HepG2 (cell line): Measurements from ENCODE around the gene ZNF829. TPM values are rescaled to one million over a fixed set of nuclear protein-coding genes. Genes with fewer than 3 reads are reported as not detected.

Experiments
- ATF4 ChIP-seq, 2 experiments: fragments of 450-650 bp in 1 of 2; sonication (generic) in 1 of 2; formaldehyde crosslinking; IDR thresholded peaks; 2 replicates each; pipeline versions ENCODE4 v1.5.0 to v1.8.0; 2020 to 2022; ENCODE audit warnings: mild to moderate bottlenecking in 1 of 2, missing genetic modification reagents in 1 of 2
- ELF4 ChIP-seq: sonication (generic); formaldehyde crosslinking; IDR thresholded peaks from 2 replicates; pipeline ENCODE4 v1.5.0; 2020; ENCODE audit warnings: missing genetic modification reagents, mild to moderate bottlenecking, moderate library complexity, borderline replicate concordance
- ERF ChIP-seq: IDR thresholded peaks from 2 replicates; pipeline ENCODE4 v1.6.1; 2018; ENCODE audit warnings: missing biosample characterization, missing genetic modification reagents
- HNRNPH1 ChIP-seq: fragments of 200-400 bp; formaldehyde crosslinking; optimal IDR thresholded peaks from 2 replicates; pipeline ENCODE3; 2017; ENCODE audit warnings: mild to moderate bottlenecking, low read depth, low read length
- IRX3 ChIP-seq: sonication (generic); formaldehyde crosslinking; IDR thresholded peaks from 2 replicates; pipeline ENCODE4 v1.8.1; 2023; ENCODE audit warnings: mild to moderate bottlenecking, low read depth, missing genetic modification reagents, borderline replicate concordance
- KLF13 ChIP-seq: sonication (generic); formaldehyde crosslinking; IDR thresholded peaks from 2 replicates; pipeline ENCODE4 v1.4.0; 2020; ENCODE audit warnings: mild to moderate bottlenecking, missing genetic modification reagents
- MAFG ChIP-seq: sonication (generic); formaldehyde crosslinking; IDR thresholded peaks from 2 replicates; pipeline ENCODE4 v1.5.1; 2020; ENCODE audit warnings: mild to moderate bottlenecking, missing genetic modification reagents
- MIXL1 ChIP-seq: IDR thresholded peaks from 2 replicates; pipeline ENCODE4 v1.6.1; 2016
- NFKB2 ChIP-seq: sonication (generic); formaldehyde crosslinking; IDR thresholded peaks from 2 replicates; pipeline ENCODE4 v1.4.0; 2020; ENCODE audit warnings: missing genetic modification reagents, borderline replicate concordance
- RAD51 ChIP-seq: fragments of 450-650 bp; IDR thresholded peaks from 2 replicates; pipeline ENCODE4 v1.6.1; 2016; ENCODE audit warnings: borderline replicate concordance
- RCOR2 ChIP-seq: IDR thresholded peaks from 2 replicates; pipeline ENCODE4 v1.6.1; 2016; ENCODE audit warnings: missing biosample characterization, missing genetic modification reagents
- RELA ChIP-seq: sonication (generic); formaldehyde crosslinking; IDR thresholded peaks from 2 replicates; pipeline ENCODE4 v1.4.0; 2020; ENCODE audit warnings: missing genetic modification reagents
- SKI ChIP-seq: fragments of 450-650 bp; IDR thresholded peaks from one replicate; pipeline ENCODE4 v1.6.1; 2018; ENCODE audit warnings: mild to moderate bottlenecking; ENCODE audit not compliant: partially characterized antibody
- TBX2 ChIP-seq: sonication (generic); formaldehyde crosslinking; IDR thresholded peaks from 2 replicates; pipeline ENCODE4 v1.5.0; 2020; ENCODE audit warnings: missing genetic modification reagents, mild to moderate bottlenecking, borderline replicate concordance
- THAP11 ChIP-seq: IDR thresholded peaks from 2 replicates; pipeline ENCODE4 v1.6.1; 2016; ENCODE audit warnings: missing biosample characterization, missing genetic modification reagents
- TRAFD1 ChIP-seq: sonication (generic); formaldehyde crosslinking; IDR thresholded peaks from 2 replicates; pipeline ENCODE4 v1.5.1; 2020; ENCODE audit warnings: missing genetic modification reagents, mild to moderate bottlenecking, borderline replicate concordance
- ZBED4 ChIP-seq: sonication (generic); formaldehyde crosslinking; IDR thresholded peaks from 2 replicates; pipeline ENCODE4 v1.4.0; 2020; ENCODE audit warnings: missing genetic modification reagents, borderline replicate concordance
- ZFX ChIP-seq: sonication (generic); formaldehyde crosslinking; IDR thresholded peaks from 2 replicates; pipeline ENCODE4 v1.4.0; 2020; ENCODE audit warnings: mild to moderate bottlenecking, low read depth, missing genetic modification reagents, moderate library complexity
- ZGPAT ChIP-seq: IDR thresholded peaks from 2 replicates; pipeline ENCODE4 v1.6.1; 2016; ENCODE audit warnings: mild to moderate bottlenecking
- ZNF180 ChIP-seq: sonication (generic); formaldehyde crosslinking; IDR thresholded peaks from 2 replicates; pipeline ENCODE4 v1.4.0; 2020; ENCODE audit warnings: low read depth, missing genetic modification reagents, borderline replicate concordance
- ZNF282 ChIP-seq: fragments of 450-650 bp; IDR thresholded peaks from 2 replicates; pipeline ENCODE4 v1.6.1; 2018; ENCODE audit not compliant: partially characterized antibody
- ZNF629 ChIP-seq: sonication (generic); formaldehyde crosslinking; conservative IDR thresholded peaks from 2 replicates; pipeline ENCODE4 v1.5.0; 2020; ENCODE audit warnings: missing genetic modification reagents
- ZNF768 ChIP-seq: sonication (generic); formaldehyde crosslinking; IDR thresholded peaks from 2 replicates; pipeline ENCODE4 v1.4.0; 2020; ENCODE audit warnings: missing genetic modification reagents
- polyA plus RNA-seq, 8 experiments: library from polyadenylated mRNA; depleted of rRNA in 3 of 8; stranded (reverse) in 7 of 8; unstranded in 1 of 8; fragments of >200 nt; fragmentation: Illumina TruSeq in 4 of 8; extraction: Trizol in 4 of 8; gene quantifications; 2 replicates each; pipeline versions ENCODE4 v1.2.1 to v1.2.3, GENCODE V29; 2011 to 2016; ENCODE audit warnings: low read depth in 4 of 8, missing spikeins in 1 of 8, mixed read lengths in 1 of 8; ENCODE audit not compliant: insufficient read depth in 1 of 8
- total RNA-seq, 5 experiments: library from RNA; depleted of rRNA; stranded (reverse); fragments of >200 nt; fragmentation: Illumina TruSeq; extraction: Trizol; gene quantifications; 2 replicates each; pipeline ENCODE4 v1.2.3, GENCODE V29; 2016; ENCODE audit warnings: low read depth in 1 of 5

ZNF829 gene
- total and polyA plus RNA-seq, 2 of the 13 experiments (the other 11 are each of a cell fraction or from before 2014, with no cell fraction given), result 0.15 to 0.86 TPM

GRCh38 chr19:36850559-36851442, 65.3 kb downstream of the ZNF829 start, which contains the start of gene ZNF345 (continued):
- TF ChIP-seq ZFX, result peak; percentile 79
- TF ChIP-seq RCOR2 (CRISPR knock-in tag), result no peak
- TF ChIP-seq ZNF282, result no peak
- TF ChIP-seq RELA (CRISPR knock-in tag), result no peak
- TF ChIP-seq TRAFD1 (CRISPR knock-in tag), result no peak
- TF ChIP-seq IRX3 (CRISPR knock-in tag), result no peak
- TF ChIP-seq HNRNPH1, result no peak
- TF ChIP-seq ERF (CRISPR knock-in tag), result no peak
- no peak for TF ChIP-seq RAD51
- no peak; the same call in 1 of the 2 replicates for TF ChIP-seq ELF4 (CRISPR knock-in tag)
- TF ChIP-seq TBX2, result no peak
- no peak for TF ChIP-seq MAFG (CRISPR knock-in tag)
- TF ChIP-seq ZNF180 (CRISPR knock-in tag), result no peak
- TF ChIP-seq ATF4 (CRISPR knock-in tag; IDR thresholded peaks at IDR 0.05), result no peak; a peak in 1 of 4 replicates
- TF ChIP-seq SKI, result no peak
- TF ChIP-seq THAP11 (CRISPR knock-in tag), result peak; percentile 95
- TF ChIP-seq ZBED4 (CRISPR knock-in tag), result no peak; the same call in 1 of the 2 replicates
- TF ChIP-seq ZNF629 (CRISPR knock-in tag), result no peak
- TF ChIP-seq KLF13 (CRISPR knock-in tag), result no peak
- no peak for TF ChIP-seq ZNF768 (CRISPR knock-in tag)
- peak; percentile 55; the same call in 1 of the 2 replicates for TF ChIP-seq ZGPAT
- TF ChIP-seq NFKB2 (CRISPR knock-in tag), result peak; percentile 49; the same call in 1 of the 2 replicates
- no peak for TF ChIP-seq MIXL1 (CRISPR knock-in tag)
